Colon (tissue), 2 donors: ENCODE data around the gene PSMG4.

Experiments
- FAIRE-seq: peaks from 2 replicates; lab custom pipeline; 2012; peaks lifted over from hg19 to GRCh38; lab: Jason Lieb, UNC
- donor health status: control.
- donor health status: control.

The PSMG4 gene

GRCh38 chr6:3309391-3310050 is 50.8 kb downstream of the PSMG4 start:
- FAIRE-seq, result no peak

- no peak for FAIRE-seq
Measured at GRCh38 chr6:3310051-3310448, 51.3 kb downstream of the PSMG4 start.

- no peak for FAIRE-seq
Measured at GRCh38 chr6:3310703-3311102, 52.0 kb downstream of the PSMG4 start.

GRCh38 chr6:3311826-3312225 is 53.1 kb downstream of the PSMG4 start:
- FAIRE-seq, result no peak

- no peak for FAIRE-seq
Measured at GRCh38 chr6:3312604-3313231, 54.0 kb downstream of the PSMG4 start.

- no peak for FAIRE-seq
Measured at GRCh38 chr6:3314176-3314575, 55.4 kb downstream of the PSMG4 start.

GRCh38 chr6:3314621-3315467 is 56.1 kb downstream of the PSMG4 start:
- no peak for FAIRE-seq

GRCh38 chr6:3315841-3316240 is 57.1 kb downstream of the PSMG4 start:
- FAIRE-seq, result no peak

GRCh38 chr6:3316331-3316730 is 57.6 kb downstream of the PSMG4 start:
- no peak for FAIRE-seq

GRCh38 chr6:3316818-3317217 is 58.1 kb downstream of the PSMG4 start:
- FAIRE-seq, result no peak
